ENCODE results near the gene RNASE8. TPM values are rescaled to one million over a fixed set of nuclear protein-coding genes. Genes with fewer than 3 reads are reported as not detected.

RNASE8 gene
- total RNA-seq, 1 donor from 2014 or later: not detected

- intact Hi-C loops (cut with DNase I): no loop called here
Measured at GRCh38 chr14:21090194-21090939, 32.7 kb downstream of the RNASE8 start.

GRCh38 chr14:21090940-21091663 is 33.5 kb downstream of the RNASE8 start:
- ATAC-seq (no peak), DNase-seq (no peak)
- Histone ChIP-seq H3K27ac (no peak overlapping the region), H3K4me1 (peaks cover 17% of the 10 kb centered on the region), H3K4me3 (no peak overlapping the region), H3K9me3 (no peaks in the 10 kb centered on the region), H3K27me3 (ENCODE audit: low read depth) (no peaks in the 10 kb centered on the region), H3K36me3 (peaks cover 70% of the 10 kb centered on the region)
- TF ChIP-seq CTCF (IDR thresholded peaks at IDR 0.05): no peak
- intact Hi-C loops (cut with DNase I): no loop called here

More at GRCh38 chr14:21090194-21090939, 32.7 kb downstream of the RNASE8 start:
- peak; percentile 52 for TF ChIP-seq CTCF (IDR thresholded peaks at IDR 0.05)
- Histone ChIP-seq H3K27me3 (ENCODE audit: low read depth) (no peaks in the 10 kb centered on the region), H3K4me1 (peaks cover 20% of the 10 kb centered on the region), H3K36me3 (peaks cover 74% of the 10 kb centered on the region), H3K27ac (no peak overlapping the region), H3K9me3 (no peaks in the 10 kb centered on the region), H3K4me3 (no peak overlapping the region)
- ATAC-seq: peak in 1 of 2 donors; percentile 4
- DNase-seq: peak; percentile 64

- Histone ChIP-seq H3K27ac (no peak overlapping the region), H3K36me3 (peaks cover 68% of the 10 kb centered on the region), H3K27me3 (ENCODE audit: low read depth) (no peaks in the 10 kb centered on the region), H3K9me3 (no peaks in the 10 kb centered on the region), H3K4me3 (no peak overlapping the region), H3K4me1 (peaks cover 17% of the 10 kb centered on the region)
- no peak for DNase-seq
- TF ChIP-seq CTCF (IDR thresholded peaks at IDR 0.05): no peak
- peak; percentile 1 to 2 for ATAC-seq
- intact Hi-C loops (cut with DNase I): no loop called here
Measured at GRCh38 chr14:21091821-21092272, 34.2 kb downstream of the RNASE8 start.

- H3K27ac ChIP-seq: no peak overlapping the region
- peak; percentile 92 to 96 for ATAC-seq
- peak; percentile 100 for TF ChIP-seq CTCF (IDR thresholded peaks at IDR 0.05)
- peaks cover 62% of the 10 kb centered on the region for H3K36me3 ChIP-seq
- peaks cover 17% of the 10 kb centered on the region for H3K4me1 ChIP-seq
- no peaks in the 10 kb centered on the region for H3K9me3 ChIP-seq
- no peaks in the 10 kb centered on the region for H3K27me3 ChIP-seq (ENCODE audit: low read depth)
- peak; percentile 92 for DNase-seq
- intact Hi-C loops (cut with DNase I): no loop called here
- no peak overlapping the region for H3K4me3 ChIP-seq
Measured at GRCh38 chr14:21092273-21093011, 34.8 kb downstream of the RNASE8 start.

- peaks cover 17% of the 10 kb centered on the region for H3K4me1 ChIP-seq
- no peak for ATAC-seq
- no peaks in the 10 kb centered on the region for H3K27me3 ChIP-seq (ENCODE audit: low read depth)
- DNase-seq: no peak
- intact Hi-C loops (cut with DNase I): no loop called here
- H3K4me3 ChIP-seq: no peak overlapping the region
- no peak for TF ChIP-seq CTCF (IDR thresholded peaks at IDR 0.05)
- peaks cover 56% of the 10 kb centered on the region for H3K36me3 ChIP-seq
- no peak overlapping the region for H3K27ac ChIP-seq
- H3K9me3 ChIP-seq: no peaks in the 10 kb centered on the region
Measured at GRCh38 chr14:21093018-21093417, 35.4 kb downstream of the RNASE8 start.
